Gastroesophageal sphincter (tissue), 4 donors: ENCODE measurements around the gene MAPK14. TPM values are rescaled to one million over a fixed set of nuclear protein-coding genes. Genes with fewer than 3 reads are reported as not detected.

Experiments
- ATAC-seq: fragments of 150-250 bp; one replicate; pipeline ENCODE4 v1.9.1; 2016; ENCODE audit warnings: mild to moderate bottlenecking, moderate library complexity
- H3K27ac ChIP-seq, 4 donors: fragments of 200-600 bp; sonication (generic) in 3 of 4; 1 replicate in 3 of 4; 2 replicates in 1 of 4; pipeline ENCODE4 v1.5.1; 2016 to 2019
- H3K27me3 ChIP-seq: fragments of 200-600 bp; sonication (generic); one replicate; pipeline ENCODE4 v1.5.1; 2019
- H3K36me3 ChIP-seq, 2 donors: fragments of 200-600 bp; sonication (generic); one replicate each; pipeline ENCODE4 v1.5.1; 2019; ENCODE audit warnings: control low read depth in 1 of 2
- H3K4me1 ChIP-seq, 3 donors: fragments of 200-600 bp; sonication (generic); 1 replicate in 2 of 3; 2 replicates in 1 of 3; pipeline ENCODE4 v1.5.1; 2016 to 2019; ENCODE audit warnings: control low read depth in 2 of 3
- H3K4me3 ChIP-seq, 2 donors: fragments of 200-600 bp; sonication (generic); one replicate each; pipeline ENCODE4 v1.5.1; 2019; ENCODE audit warnings: mild to moderate bottlenecking in 1 of 2, moderate library complexity in 1 of 2
- H3K9me3 ChIP-seq, 3 donors: fragments of 200-600 bp; sonication (generic); one replicate each; pipeline ENCODE4 v1.5.1; 2017 to 2019; ENCODE audit warnings: control low read depth in 2 of 3
- CTCF ChIP-seq, 4 experiments: fragments of 200-600 bp in 2 of 4; fragments of 450-650 bp in 2 of 4; sonication (generic) in 1 of 4; IDR thresholded peaks; one replicate each; pipeline ENCODE4 v1.5.1; 2017 to 2019; ENCODE audit warnings: antibody characterized with exemption in 4 of 4, mild to moderate bottlenecking in 2 of 4, moderate library complexity in 2 of 4
- EP300 ChIP-seq: sonication (generic); formaldehyde crosslinking; IDR thresholded peaks from one replicate; pipeline ENCODE4 v1.6.1; 2017; ENCODE audit warnings: antibody characterized with exemption, mild to moderate bottlenecking
- POLR2A ChIP-seq, 2 donors: fragments of 450-650 bp; IDR thresholded peaks; one replicate each; pipeline ENCODE4 v1.6.1; 2017; ENCODE audit warnings: antibody characterized with exemption in 2 of 2, mild to moderate bottlenecking in 2 of 2, moderate library complexity in 1 of 2
- POLR2AphosphoS5 ChIP-seq: sonication (generic); formaldehyde crosslinking; IDR thresholded peaks from one replicate; pipeline ENCODE4 v1.6.1; 2017; ENCODE audit warnings: antibody characterized with exemption
- WGBS, 2 donors: methylation state at CpG; one replicate each; pipeline ENCODE4 v1.1.5; 2018; ENCODE audit warnings: low coverage in 1 of 2; 5-methylcytosine and 5-hydroxymethylcytosine counted together
- total RNA-seq, 4 donors: library from RNA; depleted of rRNA; stranded (reverse); fragments of >200 nt; gene quantifications; one replicate each; pipeline ENCODE4 v1.1.0, GENCODE V29; 2016

The MAPK14 gene
- total RNA-seq, 4 donors from 2014 or later, result 58.7 to 77.5 (median 69.9) TPM

- ATAC-seq, result no peak
- no peaks in the 10 kb centered on the region for H3K36me3 ChIP-seq
- no peak overlapping the region for H3K4me3 ChIP-seq
- no peak overlapping the region for H3K27ac ChIP-seq
- 79 to 94% methylated on average over 2 of the region's 2 CpGs for WGBS, 2 donors
- no peak for TF ChIP-seq POLR2AphosphoS5
- no peak for TF ChIP-seq CTCF (IDR thresholded peaks at IDR 0.05)
- TF ChIP-seq POLR2A (IDR thresholded peaks at IDR 0.05), result no peak
- no peak for TF ChIP-seq EP300
- no peaks in the 10 kb centered on the region for H3K9me3 ChIP-seq
- H3K27me3 ChIP-seq, result no peaks in the 10 kb centered on the region
- H3K4me1 ChIP-seq, result peaks cover 9 to 85% (median 26%) of the 10 kb centered on the region in 3 donors
Measured at GRCh38 chr6:36066817-36067216, 39.2 kb downstream of the MAPK14 start.

DNA sequence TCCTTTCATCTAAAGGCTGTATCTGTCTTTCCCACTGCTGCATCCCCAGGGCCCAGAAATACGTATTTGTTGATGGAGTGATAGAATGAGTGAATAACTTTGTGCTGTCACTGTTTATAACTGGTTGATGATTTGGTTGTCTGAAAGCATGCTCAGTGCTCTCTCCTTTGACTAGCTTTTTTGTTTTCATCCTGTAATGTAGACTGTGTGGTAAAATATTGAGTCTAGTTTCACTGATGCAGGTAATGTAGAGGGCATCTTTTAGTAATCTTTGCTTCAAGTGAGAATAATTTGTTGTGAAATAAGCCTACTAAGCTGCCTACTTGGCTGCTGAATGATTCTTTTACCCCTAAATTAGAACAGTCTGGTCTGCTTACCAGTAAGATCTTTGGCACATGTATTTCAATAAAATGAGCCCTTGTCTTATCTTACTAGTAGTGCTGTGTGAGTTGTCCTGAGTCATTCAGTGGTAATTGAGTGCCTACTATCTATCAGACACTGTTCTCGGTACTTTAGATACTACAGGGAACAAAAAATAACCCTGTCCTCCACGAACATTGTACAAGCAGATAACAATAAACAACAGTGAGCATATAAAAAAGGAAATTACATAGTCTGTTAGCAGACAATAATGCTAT is 39.9 kb downstream of the MAPK14 start:
- peaks cover 9 to 81% (median 26%) of the 10 kb centered on the region in 3 donors for H3K4me1 ChIP-seq
- ATAC-seq, result no peak
- H3K27ac ChIP-seq, result peak overlapping the region in 1 of 4 donors; percentile 23
- H3K36me3 ChIP-seq, result no peaks in the 10 kb centered on the region
- H3K9me3 ChIP-seq, result no peaks in the 10 kb centered on the region
- no peaks in the 10 kb centered on the region for H3K27me3 ChIP-seq
- 31 to 63% methylated on average over 2 to 3 of the region's 3 CpGs for WGBS, 2 donors
- no peak overlapping the region for H3K4me3 ChIP-seq
- no peak for TF ChIP-seq POLR2AphosphoS5
- TF ChIP-seq EP300, result no peak
- TF ChIP-seq POLR2A (IDR thresholded peaks at IDR 0.05), result no peak
- TF ChIP-seq CTCF (IDR thresholded peaks at IDR 0.05), result no peak

GRCh38 chr6:36068012-36068392 is 40.4 kb downstream of the MAPK14 start:
- Histone ChIP-seq H3K27me3 (no peaks in the 10 kb centered on the region), H3K4me3 (no peak overlapping the region), H3K27ac (no peak overlapping the region), H3K4me1 (peaks cover 9 to 81% (median 26%) of the 10 kb centered on the region in 3 donors), H3K36me3 (no peaks in the 10 kb centered on the region), H3K9me3 (no peaks in the 10 kb centered on the region)
- no peak for ATAC-seq
- TF ChIP-seq POLR2AphosphoS5 (no peak), CTCF (IDR thresholded peaks at IDR 0.05) (no peak), EP300 (no peak), POLR2A (IDR thresholded peaks at IDR 0.05) (no peak)

DNA sequence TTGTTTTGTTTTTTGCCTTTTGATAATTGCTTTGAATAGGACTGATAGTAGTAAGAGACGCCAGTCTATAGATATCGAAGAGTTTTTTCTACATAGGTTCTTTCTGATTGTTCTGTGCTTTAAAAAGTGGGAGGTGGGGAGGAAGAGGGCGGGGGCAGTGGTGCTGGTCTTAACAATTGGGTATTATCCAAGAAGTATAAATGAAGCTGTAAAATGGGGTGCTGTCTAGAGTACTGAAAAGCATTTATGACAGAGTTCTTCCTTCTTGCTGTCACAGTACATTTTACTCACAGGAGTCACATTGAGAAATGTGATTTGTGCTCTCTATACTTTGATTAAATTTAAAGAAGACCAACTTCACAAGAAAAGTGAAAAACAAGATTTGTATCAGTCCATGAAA is 41.0 kb downstream of the MAPK14 start:
- no peak for ATAC-seq
- 66 to 84% methylated on average over 3 of the region's 3 CpGs for WGBS, 2 donors
- Histone ChIP-seq H3K4me3 (no peak overlapping the region), H3K27ac (no peak overlapping the region), H3K27me3 (no peaks in the 10 kb centered on the region), H3K4me1 (peaks cover 9 to 76% (median 26%) of the 10 kb centered on the region in 3 donors), H3K9me3 (no peaks in the 10 kb centered on the region), H3K36me3 (no peaks in the 10 kb centered on the region)
- TF ChIP-seq POLR2AphosphoS5 (no peak), POLR2A (IDR thresholded peaks at IDR 0.05) (no peak), EP300 (no peak), CTCF (IDR thresholded peaks at IDR 0.05) (no peak)

DNA sequence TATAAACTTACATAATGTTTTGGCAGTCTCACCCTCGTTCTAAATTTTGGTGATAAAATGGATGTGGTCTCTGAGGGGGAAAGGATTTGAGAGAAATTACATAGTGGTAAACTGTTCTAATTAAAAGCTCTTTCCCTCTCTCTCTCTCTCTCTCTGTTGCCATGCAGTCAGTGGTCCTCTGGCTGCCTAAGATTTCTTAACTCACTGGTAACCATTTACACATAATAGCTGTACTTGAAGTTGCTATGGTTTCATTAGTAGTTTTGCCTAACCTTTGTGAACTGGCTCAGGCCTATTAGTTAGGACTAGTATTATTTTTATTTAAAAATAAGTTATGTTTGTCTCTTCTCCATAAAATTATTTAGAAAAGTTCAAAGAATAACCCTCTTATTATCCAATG is 42.0 kb downstream of the MAPK14 start:
- WGBS, 2 donors, result 6 to 27% methylated on average over 1 of the region's 1 CpG
- H3K27me3 ChIP-seq, result no peaks in the 10 kb centered on the region
- H3K27ac ChIP-seq, result no peak overlapping the region
- peaks cover 7 to 66% (median 26%) of the 10 kb centered on the region in 3 donors for H3K4me1 ChIP-seq
- ATAC-seq, result no peak
- H3K4me3 ChIP-seq, result no peak overlapping the region
- H3K36me3 ChIP-seq, result no peaks in the 10 kb centered on the region
- H3K9me3 ChIP-seq, result no peaks in the 10 kb centered on the region
- no peak for TF ChIP-seq POLR2A (IDR thresholded peaks at IDR 0.05)
- TF ChIP-seq EP300, result no peak
- TF ChIP-seq POLR2AphosphoS5, result no peak
- TF ChIP-seq CTCF (IDR thresholded peaks at IDR 0.05), result no peak
